ENCODE results near the gene GMPR2.

The GMPR2 gene

DNA sequence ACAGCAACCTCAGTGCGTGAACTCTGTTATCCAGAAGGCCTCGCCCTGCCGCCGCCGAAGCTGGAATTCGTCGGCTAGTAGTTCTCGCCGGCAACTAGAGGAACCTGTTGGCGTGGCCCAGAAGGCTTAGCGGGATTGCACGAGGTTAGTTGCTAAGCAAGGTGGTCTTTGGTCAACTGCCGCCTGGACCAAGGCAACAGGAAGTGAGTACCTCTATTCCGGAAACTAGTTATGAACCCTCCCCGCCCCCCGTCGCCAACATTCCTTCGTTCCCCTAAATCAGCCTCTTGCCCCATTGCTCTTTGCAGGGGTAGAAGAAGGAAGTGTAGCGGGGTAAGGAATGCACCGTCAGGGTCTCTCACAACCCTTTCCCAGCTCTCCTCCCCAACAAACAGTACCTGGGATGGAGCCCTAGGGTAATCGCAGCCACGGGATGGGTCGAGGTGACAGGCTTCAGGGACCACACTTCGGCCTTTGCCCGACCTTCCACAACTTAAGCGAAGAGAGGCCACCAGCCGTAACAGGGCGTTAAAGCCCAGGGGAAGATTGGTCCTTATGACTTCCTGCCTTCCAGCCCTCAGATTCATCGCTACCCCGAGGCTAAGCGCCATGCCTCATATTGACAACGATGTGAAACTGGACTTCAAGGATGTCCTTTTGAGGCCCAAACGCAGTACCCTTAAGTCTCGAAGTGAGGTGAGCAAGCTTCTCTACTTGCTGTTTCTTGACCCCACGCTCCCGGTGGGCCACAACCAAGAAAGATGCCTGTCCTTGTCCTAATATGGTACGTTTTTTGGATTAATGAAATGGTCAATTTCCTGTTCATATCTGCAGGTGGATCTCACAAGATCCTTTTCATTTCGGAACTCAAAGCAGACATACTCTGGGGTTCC, at the start of gene GMPR2:
TSS of gene GMPR2 (plus strand) at position 285 of the 893 bp plus-strand sequence. CDS start at position 610, 325 bp downstream.
- H3K36me3 Mint-ChIP-seq: peaks cover 6% of the 10 kb centered on the region
- peaks cover 46% of the 10 kb centered on the region for H3K4me1 Mint-ChIP-seq (ENCODE audit: low read depth)
- H3K27me3 Mint-ChIP-seq: no peaks in the 10 kb centered on the region
- H3K9me3 Mint-ChIP-seq (ENCODE audit: low read depth): no peaks in the 10 kb centered on the region
- peak within 1 kb of the TSS; percentile 96 for H3K27ac Mint-ChIP-seq
- H3K4me3 Mint-ChIP-seq: peak within 1 kb of the TSS; percentile 99

- H3K27ac Mint-ChIP-seq: no peak overlapping the region
- no peak overlapping the region for H3K4me3 Mint-ChIP-seq
- H3K4me1 Mint-ChIP-seq (ENCODE audit: low read depth): peaks cover 12% of the 10 kb centered on the region
- no peaks in the 10 kb centered on the region for H3K9me3 Mint-ChIP-seq (ENCODE audit: low read depth)
- peaks cover 5% of the 10 kb centered on the region for H3K36me3 Mint-ChIP-seq
- H3K27me3 Mint-ChIP-seq: no peaks in the 10 kb centered on the region
Observed at GRCh38 chr14:24183014-24183481, 49.7 kb upstream of the GMPR2 start.

DNA sequence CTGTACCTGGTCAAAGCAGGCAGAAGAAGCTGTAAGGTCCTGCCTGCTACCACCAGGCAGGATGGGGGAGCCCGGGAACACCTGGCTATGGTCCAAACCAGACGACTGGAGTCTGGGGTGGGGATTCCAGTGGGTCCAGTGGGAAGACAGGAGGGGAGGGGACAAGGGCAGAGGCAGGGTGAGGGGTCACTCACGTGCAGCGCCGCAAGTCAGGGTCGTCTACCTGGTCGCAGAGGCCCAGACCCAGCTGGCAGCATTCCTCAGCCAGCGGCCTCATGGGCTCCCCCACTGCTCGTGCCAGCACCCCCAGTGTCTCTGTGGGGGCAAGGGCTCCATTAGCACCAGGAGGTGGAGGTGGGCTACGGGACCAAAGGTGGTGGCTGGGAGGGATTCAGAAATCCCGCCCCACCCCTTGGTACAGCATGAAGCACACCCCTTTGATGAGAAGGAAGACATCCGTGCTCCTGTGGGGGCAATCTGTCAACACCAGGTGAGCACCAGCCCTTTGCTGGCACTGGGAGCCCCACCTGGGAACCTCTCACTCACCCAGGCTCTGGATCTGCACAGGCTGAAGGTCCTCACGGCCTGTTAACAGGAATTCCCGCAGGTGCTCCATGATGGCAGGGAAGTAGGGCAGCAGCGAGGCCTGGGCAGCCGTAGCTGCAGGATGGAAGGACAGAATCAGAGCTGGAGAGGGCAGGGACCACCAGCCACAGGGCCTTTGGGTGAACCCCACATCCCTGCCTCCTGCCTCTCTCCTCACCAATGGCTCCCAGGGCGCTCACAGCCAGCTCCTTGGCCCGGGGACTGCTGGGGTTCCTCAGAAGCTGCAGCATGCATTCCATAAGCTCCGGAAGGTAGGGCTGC, 48.4 kb upstream of the GMPR2 start:
- no peaks in the 10 kb centered on the region for H3K27me3 Mint-ChIP-seq
- peaks cover 18% of the 10 kb centered on the region for H3K4me1 Mint-ChIP-seq (ENCODE audit: low read depth)
- H3K4me3 Mint-ChIP-seq: no peak overlapping the region
- H3K36me3 Mint-ChIP-seq: peaks cover 7% of the 10 kb centered on the region
- no peak overlapping the region for H3K27ac Mint-ChIP-seq
- H3K9me3 Mint-ChIP-seq (ENCODE audit: low read depth): no peaks in the 10 kb centered on the region

GRCh38 chr14:24185026-24185425, 47.7 kb upstream of the GMPR2 start:
- H3K4me3 Mint-ChIP-seq: no peak overlapping the region
- peaks cover 21% of the 10 kb centered on the region for H3K4me1 Mint-ChIP-seq (ENCODE audit: low read depth)
- no peaks in the 10 kb centered on the region for H3K27me3 Mint-ChIP-seq
- H3K36me3 Mint-ChIP-seq: peaks cover 7% of the 10 kb centered on the region
- no peak overlapping the region for H3K27ac Mint-ChIP-seq
- no peaks in the 10 kb centered on the region for H3K9me3 Mint-ChIP-seq (ENCODE audit: low read depth)

DNA sequence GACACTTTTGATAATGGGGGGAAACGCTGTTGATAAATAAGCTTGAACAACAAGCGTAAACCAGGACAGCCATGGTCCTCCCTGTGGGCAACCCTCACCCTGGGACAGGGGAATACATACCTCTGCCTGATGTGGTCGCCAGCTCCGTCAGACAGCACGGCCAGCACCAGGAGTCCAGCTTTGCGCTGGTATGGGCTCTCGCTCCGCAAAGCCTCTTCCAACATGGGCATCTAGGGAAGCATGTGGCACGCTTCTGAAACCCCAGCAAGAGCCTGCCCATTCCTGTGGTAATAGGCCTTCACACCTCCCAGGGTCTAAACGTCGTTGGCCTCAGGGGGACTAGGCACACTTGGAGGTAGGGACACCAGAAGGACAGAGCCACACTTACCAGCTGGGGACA, 47.0 kb upstream of the GMPR2 start:
- H3K4me3 Mint-ChIP-seq: no peak overlapping the region
- H3K36me3 Mint-ChIP-seq: peaks cover 7% of the 10 kb centered on the region
- H3K9me3 Mint-ChIP-seq (ENCODE audit: low read depth): no peaks in the 10 kb centered on the region
- no peak overlapping the region for H3K27ac Mint-ChIP-seq
- no peaks in the 10 kb centered on the region for H3K27me3 Mint-ChIP-seq
- H3K4me1 Mint-ChIP-seq (ENCODE audit: low read depth): peaks cover 23% of the 10 kb centered on the region

GRCh38 chr14:24186831-24187538, 45.7 kb upstream of the GMPR2 start:
- Mint-ChIP-seq H3K9me3 (ENCODE audit: low read depth) (no peaks in the 10 kb centered on the region), H3K4me3 (peak overlapping the region; percentile 93), H3K36me3 (peaks cover 7% of the 10 kb centered on the region), H3K4me1 (ENCODE audit: low read depth) (peaks cover 29% of the 10 kb centered on the region), H3K27ac (no peak overlapping the region), H3K27me3 (no peaks in the 10 kb centered on the region)

DNA sequence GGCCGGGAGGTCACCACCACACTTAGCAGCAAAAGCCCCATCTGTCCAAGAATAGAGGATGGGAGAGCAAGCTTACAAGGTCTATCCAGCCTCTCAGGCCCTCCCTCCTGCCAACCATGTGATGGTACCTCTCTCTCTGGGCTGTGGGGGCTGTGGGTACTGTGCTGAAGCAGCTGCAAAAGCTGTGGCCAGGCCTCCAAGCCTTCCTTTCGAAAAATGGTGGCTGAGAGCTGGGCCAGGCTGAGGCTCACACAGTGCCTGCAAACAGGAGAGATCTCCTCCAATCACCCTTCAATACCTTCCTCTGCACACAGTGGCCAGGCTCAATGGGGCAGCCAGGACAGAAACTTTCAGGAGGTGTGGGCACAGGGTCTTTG, 45.2 kb upstream of the GMPR2 start:
- Mint-ChIP-seq H3K36me3 (peaks cover 10% of the 10 kb centered on the region), H3K27me3 (no peaks in the 10 kb centered on the region), H3K4me3 (peak overlapping the region; percentile 93), H3K27ac (peak overlapping the region; percentile 90), H3K4me1 (ENCODE audit: low read depth) (peaks cover 34% of the 10 kb centered on the region), H3K9me3 (ENCODE audit: low read depth) (no peaks in the 10 kb centered on the region)

- Mint-ChIP-seq H3K4me1 (ENCODE audit: low read depth) (peaks cover 41% of the 10 kb centered on the region), H3K27ac (peak within 1 kb of the TSS; percentile 90), H3K27me3 (no peaks in the 10 kb centered on the region), H3K4me3 (peak within 1 kb of the TSS; percentile 93), H3K9me3 (ENCODE audit: low read depth) (no peaks in the 10 kb centered on the region), H3K36me3 (peaks cover 15% of the 10 kb centered on the region)
Observed at GRCh38 chr14:24188251-24189058, 44.3 kb upstream of the GMPR2 start, which contains the start of gene IPO4. Gene IPO4, minus strand, starts transcription at chr14:24188816. Its CDS starts 29 bp downstream, at chr14:24188787.

- Mint-ChIP-seq H3K36me3 (peaks cover 17% of the 10 kb centered on the region), H3K4me3 (peak overlapping the region; percentile 93), H3K27ac (peak overlapping the region; percentile 90), H3K4me1 (ENCODE audit: low read depth) (peaks cover 44% of the 10 kb centered on the region), H3K9me3 (ENCODE audit: low read depth) (no peaks in the 10 kb centered on the region), H3K27me3 (no peaks in the 10 kb centered on the region)
Observed at GRCh38 chr14:24189059-24189375, 43.7 kb upstream of the GMPR2 start.

DNA sequence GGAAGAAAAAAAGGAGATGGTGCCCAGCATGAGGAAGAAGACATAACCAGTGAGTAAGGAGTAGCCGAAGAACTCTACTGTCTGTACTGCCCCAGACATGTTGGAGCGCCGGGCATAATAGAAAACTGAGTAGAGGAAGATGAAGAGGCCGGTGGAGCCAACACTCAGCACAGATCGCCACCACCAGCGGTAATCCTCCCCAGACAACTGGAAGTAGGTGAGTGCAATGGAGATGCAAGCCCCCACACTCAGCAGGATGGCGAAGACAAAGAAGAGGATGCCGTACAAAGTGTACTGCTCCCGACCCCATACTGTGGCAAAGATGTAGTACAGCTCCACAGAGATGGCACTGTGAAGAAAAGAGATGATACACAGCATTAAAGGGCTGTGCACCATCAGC, 43.3 kb upstream of the GMPR2 start:
- Mint-ChIP-seq H3K36me3 (peaks cover 18% of the 10 kb centered on the region), H3K9me3 (ENCODE audit: low read depth) (no peaks in the 10 kb centered on the region), H3K4me1 (ENCODE audit: low read depth) (peaks cover 48% of the 10 kb centered on the region), H3K4me3 (peak overlapping the region; percentile 93), H3K27me3 (no peaks in the 10 kb centered on the region), H3K27ac (peak overlapping the region; percentile 90)

GRCh38 chr14:24190416-24190815, 42.3 kb upstream of the GMPR2 start:
- H3K36me3 Mint-ChIP-seq: peaks cover 18% of the 10 kb centered on the region
- peaks cover 52% of the 10 kb centered on the region for H3K4me1 Mint-ChIP-seq (ENCODE audit: low read depth)
- no peaks in the 10 kb centered on the region for H3K27me3 Mint-ChIP-seq
- H3K9me3 Mint-ChIP-seq (ENCODE audit: low read depth): no peaks in the 10 kb centered on the region
- H3K4me3 Mint-ChIP-seq: no peak overlapping the region
- H3K27ac Mint-ChIP-seq: no peak overlapping the region

- Mint-ChIP-seq H3K4me1 (ENCODE audit: low read depth) (peaks cover 55% of the 10 kb centered on the region), H3K36me3 (peaks cover 13% of the 10 kb centered on the region), H3K27me3 (no peaks in the 10 kb centered on the region), H3K27ac (peak overlapping the region; percentile 46), H3K4me3 (peak overlapping the region; percentile 44), H3K9me3 (ENCODE audit: low read depth) (no peaks in the 10 kb centered on the region)
Observed at GRCh38 chr14:24192933-24193332, 39.8 kb upstream of the GMPR2 start.

DNA sequence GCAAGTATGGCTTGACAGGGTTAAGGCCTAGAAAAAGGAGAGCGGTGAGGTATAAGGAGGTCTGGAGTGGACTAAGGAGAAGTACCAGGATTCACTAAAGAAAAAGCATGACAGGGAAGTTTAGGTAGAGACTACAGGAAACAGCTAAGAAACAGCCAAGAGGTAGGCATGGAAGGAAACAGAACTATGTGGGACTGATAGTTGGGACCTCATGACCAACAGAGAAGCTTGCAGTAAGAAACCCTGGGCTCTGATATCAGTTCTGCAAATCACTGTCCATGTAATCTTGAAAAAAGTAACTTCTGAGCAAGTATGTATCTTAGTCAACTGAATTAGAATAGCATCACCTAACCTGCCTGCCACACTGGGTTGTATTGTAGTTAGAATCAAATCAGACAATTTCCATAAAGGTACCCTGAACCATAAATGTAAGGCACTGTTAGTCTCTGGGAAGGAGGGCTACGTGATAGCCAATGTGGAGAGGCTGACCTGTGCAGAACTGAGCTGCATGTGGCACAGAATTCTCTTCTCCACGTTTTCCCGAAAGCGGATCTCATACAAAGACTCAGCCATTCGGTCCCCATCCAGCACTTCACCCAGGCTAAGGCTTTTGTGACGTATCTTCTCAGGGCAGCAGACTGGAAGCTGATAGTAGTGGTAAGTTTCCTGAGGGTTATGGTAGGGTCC, 38.4 kb upstream of the GMPR2 start:
- H3K27ac Mint-ChIP-seq: peak overlapping the region; percentile 97
- peaks cover 14% of the 10 kb centered on the region for H3K36me3 Mint-ChIP-seq
- no peaks in the 10 kb centered on the region for H3K27me3 Mint-ChIP-seq
- H3K9me3 Mint-ChIP-seq (ENCODE audit: low read depth): no peaks in the 10 kb centered on the region
- H3K4me3 Mint-ChIP-seq: peak overlapping the region; percentile 91
- peaks cover 59% of the 10 kb centered on the region for H3K4me1 Mint-ChIP-seq (ENCODE audit: low read depth)

DNA sequence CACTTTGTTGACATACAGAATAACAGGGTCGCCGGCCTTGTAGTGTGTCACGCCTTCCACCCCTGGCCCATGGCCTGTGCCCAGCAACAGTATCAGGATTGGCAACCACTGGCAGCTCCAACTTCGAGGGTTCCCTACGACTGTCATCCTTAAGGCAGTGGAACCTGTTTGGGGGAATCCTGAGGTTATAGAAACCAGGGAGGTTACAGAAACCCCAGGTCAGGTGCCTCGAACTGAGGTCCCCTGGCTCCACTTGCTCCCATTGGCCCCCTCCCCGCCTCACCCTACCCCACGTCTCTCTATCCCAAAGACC, 37.9 kb upstream of the GMPR2 start:
- no peaks in the 10 kb centered on the region for H3K9me3 Mint-ChIP-seq (ENCODE audit: low read depth)
- peaks cover 58% of the 10 kb centered on the region for H3K4me1 Mint-ChIP-seq (ENCODE audit: low read depth)
- H3K36me3 Mint-ChIP-seq: peaks cover 14% of the 10 kb centered on the region
- H3K27ac Mint-ChIP-seq: peak overlapping the region; percentile 97
- H3K27me3 Mint-ChIP-seq: no peaks in the 10 kb centered on the region
- H3K4me3 Mint-ChIP-seq: peak overlapping the region; percentile 91
